Stimulated activated CD4-positive, alpha-beta T cell treated with anti-CD3 and anti-CD28 coated beads, Interleukin-2, amount 100 ng/mL, for 4 hours (primary cell): ENCODE measurements around the gene FAM13B.
"Not testable (repeated sequence)": the region's sequence is repeated elsewhere in the genome, so short reads cannot be mapped to it uniquely, and the experiment has no call there.

Experiments used
- DNase-seq: peaks from one replicate; pipeline ENCODE4 v3.0.0-alpha.2; 2020; ENCODE audit warnings: low read depth

FAM13B gene

DNA sequence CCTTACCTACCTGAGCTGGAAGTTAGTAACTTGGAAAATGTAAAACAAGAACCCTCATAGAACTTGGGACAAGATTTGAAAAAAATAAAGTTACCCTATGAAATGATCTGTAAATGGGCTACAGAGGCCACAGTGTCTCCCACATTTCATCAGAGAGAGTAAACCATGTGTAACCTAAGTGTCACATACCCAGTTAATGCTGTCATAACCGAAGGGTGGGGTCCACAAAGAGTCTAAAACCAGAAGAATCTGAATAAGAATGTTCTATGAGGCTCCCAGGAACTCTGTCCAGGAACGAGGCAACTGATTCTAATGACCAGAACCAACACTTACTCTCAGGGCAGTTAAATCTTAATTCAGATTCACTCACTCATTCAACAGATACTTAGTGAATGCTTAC is 1.0 kb upstream of the FAM13B start:
- DNase-seq = no peak

DNA sequence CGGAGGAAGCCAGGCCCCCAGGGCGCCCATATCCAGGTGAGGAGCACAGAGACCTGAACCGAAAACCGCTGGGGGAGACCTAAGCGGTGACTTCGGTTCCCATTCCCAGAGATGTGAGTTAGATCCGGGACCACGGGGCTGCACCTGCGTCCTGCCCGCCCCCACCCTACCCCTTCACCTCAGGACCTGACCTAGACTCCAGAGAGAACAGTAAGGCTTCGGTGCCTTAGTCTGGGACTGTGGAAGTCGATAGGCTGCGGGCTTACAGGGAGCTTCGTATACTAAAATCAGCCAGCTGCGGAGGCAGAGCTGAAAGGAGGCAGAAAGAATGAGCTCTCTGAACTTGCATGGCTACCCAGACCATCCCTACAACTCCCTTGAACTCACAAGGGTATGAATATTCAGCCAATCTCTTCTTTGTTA is 518 bp upstream of the FAM13B start:
- no peak for DNase-seq

DNA sequence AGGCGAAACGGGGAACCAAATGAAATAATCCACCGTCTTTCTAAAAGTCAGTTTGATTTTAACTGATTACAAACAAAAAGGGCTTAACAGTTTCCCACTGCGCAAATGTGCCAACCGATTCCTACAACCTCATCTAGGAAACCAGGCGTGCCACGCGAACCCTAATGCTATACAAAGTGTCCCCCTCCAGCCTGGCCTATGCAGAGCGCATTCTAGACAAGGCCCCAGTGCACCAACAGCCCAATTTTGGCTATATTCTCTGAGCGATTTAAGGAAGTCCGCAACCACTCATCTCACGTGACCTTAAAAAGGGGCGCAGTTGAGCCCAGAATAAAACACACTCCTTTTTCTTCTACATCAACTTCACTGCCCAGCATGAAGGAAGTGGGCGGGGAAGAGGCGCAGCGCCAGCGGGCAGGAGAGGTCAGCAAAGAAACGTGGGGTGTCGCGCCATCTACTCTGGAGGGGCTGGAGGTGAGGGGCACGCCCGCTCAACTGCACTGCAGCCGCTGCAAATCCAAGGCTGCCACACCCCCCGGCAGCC is 779 bp downstream of the FAM13B start:
- peak; percentile 20 for DNase-seq

GRCh38 chr5:138029944-138030343 is 2.9 kb downstream of the FAM13B start:
- no peak for DNase-seq

GRCh38 chr5:138029501-138029900 is 3.4 kb downstream of the FAM13B start:
- DNase-seq = no peak

GRCh38 chr5:138028971-138029365 is 3.9 kb downstream of the FAM13B start:
- DNase-seq = no peak

- DNase-seq = not testable (repeated sequence)
Observed at GRCh38 chr5:138028262-138028970, 4.5 kb downstream of the FAM13B start.

GRCh38 chr5:138026793-138027192 is 6.1 kb downstream of the FAM13B start:
- DNase-seq = not testable (repeated sequence)

DNA sequence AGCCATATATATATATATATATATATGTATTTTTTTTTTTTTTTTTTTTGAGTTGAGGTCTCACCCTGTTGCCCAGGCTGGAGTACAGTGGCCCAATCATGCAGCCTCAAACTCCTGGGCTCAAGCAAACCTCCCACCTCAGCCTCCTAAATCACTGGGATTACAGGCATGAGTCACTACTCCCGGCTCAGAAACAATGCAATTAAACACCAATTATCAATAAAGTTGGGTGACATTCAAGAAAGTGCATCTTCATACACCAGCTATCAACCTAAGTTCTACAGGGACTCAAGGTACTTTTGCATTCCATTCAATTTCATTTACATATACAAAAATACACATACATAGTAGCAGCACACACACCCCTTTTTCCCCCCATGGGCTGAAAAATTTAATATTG is 7.6 kb downstream of the FAM13B start:
- DNase-seq = no peak

- no peak for DNase-seq
Observed at GRCh38 chr5:138024117-138024516, 8.8 kb downstream of the FAM13B start.

DNA sequence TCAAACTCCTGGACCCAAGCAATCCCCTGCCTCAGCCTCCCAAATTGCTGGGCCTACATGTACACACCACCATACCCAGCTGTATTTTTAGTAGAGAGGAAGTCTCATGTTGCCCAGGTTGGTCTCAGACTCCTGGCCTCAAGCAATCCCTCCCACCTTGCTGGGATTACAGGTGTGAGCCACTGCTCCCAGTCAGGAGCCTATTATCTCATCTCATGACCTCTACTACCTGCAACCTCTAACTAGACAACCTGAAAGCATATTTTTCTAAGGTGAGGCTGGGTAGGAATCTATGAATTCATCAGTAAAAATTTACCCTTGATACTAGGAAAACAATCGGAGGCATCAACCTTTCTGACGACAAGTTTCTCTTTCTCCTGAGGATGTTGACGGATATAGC is 10.0 kb downstream of the FAM13B start:
- no peak for DNase-seq

DNA sequence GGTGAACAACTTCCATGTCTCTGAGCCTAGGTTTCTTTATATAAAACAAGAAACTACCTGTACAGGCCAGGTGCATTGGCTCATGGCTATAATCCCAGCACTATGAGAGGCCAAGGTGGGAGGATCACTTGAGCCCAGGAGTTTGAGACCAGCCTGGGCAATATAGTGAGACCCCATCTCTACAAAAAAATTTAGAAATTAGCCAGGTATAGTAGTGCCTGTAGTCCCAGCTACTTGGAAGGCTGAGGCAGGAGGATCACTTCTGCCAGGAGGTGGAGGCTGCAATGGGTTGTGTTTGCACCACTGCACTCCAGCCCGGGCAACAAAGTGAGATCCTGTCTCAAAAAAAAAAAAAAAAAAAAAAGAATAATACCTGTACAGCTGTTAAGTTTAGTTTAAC is 11.1 kb downstream of the FAM13B start:
- no peak for DNase-seq

DNA sequence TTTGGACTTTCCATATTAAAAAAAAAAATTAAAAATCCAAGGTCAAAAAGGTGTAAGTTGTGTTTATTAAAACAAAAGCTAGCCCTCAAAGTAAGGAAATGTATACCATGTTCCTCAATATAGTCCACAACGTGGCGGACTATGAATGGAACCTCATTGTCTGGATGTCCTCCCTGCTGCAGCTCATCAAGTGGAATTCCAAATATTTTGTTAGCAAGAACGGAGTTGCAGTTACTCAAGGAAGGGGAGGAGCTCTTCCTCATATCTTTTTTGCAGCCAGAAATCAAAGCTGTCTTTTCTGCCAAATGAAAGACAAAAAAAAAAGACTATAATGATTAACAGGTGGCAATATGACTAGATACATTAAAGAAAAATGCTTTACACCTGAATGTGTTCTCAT is 14.0 kb downstream of the FAM13B start:
- DNase-seq = no peak

GRCh38 chr5:138015916-138016315 is 17.0 kb downstream of the FAM13B start:
- DNase-seq = no peak

DNA sequence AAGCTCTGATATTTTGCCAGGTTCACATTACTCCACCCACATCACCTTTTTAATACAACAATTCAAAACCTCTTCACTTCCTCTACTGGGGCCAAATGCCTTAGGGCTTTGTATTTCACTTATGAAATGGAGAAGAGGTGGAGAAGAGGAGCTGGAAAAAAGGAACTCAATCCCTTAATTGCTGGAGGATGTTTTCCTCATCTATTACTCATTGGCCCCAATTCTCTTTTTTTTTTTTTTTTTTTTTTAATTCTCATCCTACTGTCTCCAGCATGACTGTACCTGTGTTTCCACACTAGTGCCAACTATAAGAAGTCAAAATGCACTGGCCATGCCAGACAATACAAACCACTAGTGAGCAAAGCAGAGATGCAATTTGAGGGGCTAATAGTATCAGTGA is 20.9 kb downstream of the FAM13B start:
- no peak for DNase-seq

- no peak for DNase-seq
Observed at GRCh38 chr5:138000102-138000723, 32.7 kb downstream of the FAM13B start.

GRCh38 chr5:137997726-137998213 is 35.1 kb downstream of the FAM13B start:
- no peak for DNase-seq

DNA sequence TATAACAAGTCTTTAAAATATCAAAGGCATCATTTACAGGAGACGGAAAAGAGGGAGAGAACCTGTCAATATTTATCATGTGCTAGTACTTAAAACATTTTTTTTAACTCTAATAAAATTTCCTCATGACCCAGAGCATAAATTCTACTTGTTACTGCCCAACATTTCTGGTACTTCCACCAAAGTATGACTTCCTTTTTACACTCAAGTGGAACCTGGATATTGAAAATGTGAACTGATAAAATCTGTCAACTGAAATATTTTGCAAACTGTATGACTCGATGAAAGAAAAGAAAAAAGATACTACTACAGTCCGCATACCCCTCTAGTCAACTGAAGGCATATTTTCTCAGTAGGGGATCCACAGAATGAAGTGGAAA is 37.1 kb downstream of the FAM13B start:
- DNase-seq = no peak

GRCh38 chr5:137995077-137995748 is 37.7 kb downstream of the FAM13B start:
- DNase-seq = no peak

DNA sequence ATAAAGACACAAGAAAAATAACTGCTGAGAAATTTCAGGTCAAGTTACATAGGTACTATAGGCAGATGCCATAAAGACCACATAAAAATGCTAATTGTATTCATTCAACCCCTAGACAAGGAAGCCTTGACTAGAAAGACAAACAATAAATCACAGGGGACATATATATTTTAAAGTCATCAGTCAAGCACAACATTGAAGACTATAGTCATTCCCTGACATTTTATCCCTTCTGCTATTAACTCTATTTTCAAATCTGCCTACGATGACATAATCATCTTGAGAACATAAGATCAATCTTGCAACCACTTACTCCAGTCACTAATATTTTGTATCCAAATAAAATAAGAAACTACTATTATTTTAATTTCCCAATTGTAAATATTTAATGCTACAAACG is 38.3 kb downstream of the FAM13B start:
- no peak for DNase-seq

GRCh38 chr5:137989419-137989818 is 43.5 kb downstream of the FAM13B start:
- no peak for DNase-seq

GRCh38 chr5:137975208-137975607 is 57.7 kb downstream of the FAM13B start:
- no peak for DNase-seq

GRCh38 chr5:137970384-137970783 is 62.5 kb downstream of the FAM13B start:
- not testable (repeated sequence) for DNase-seq
